ENCODE results near the gene PBX3. TPM values are rescaled to one million over a fixed set of nuclear protein-coding genes. Genes with fewer than 3 reads are reported as not detected.

The PBX3 gene
- total and polyA plus RNA-seq, 2 of the 13 experiments (the other 11 are each of a cell fraction or from before 2014, with no cell fraction given), result 6.0 to 11.2 TPM

GRCh38 chr9:125705893-125706292, 41.3 kb upstream of the PBX3 start:
- Histone ChIP-seq H3K36me3 (replicated peaks in 1 of 2; ENCODE audit: control insufficient read depth in 1 of 2, insufficient read depth in 2 of 2, low read length in 2 of 2) (no peaks in the 10 kb centered on the region; a peak in 1 of 5 replicates), H3K27ac (ENCODE audit: extremely low read length, insufficient read depth, low read length) (peak overlapping the region; percentile 64), H3K79me2 (ENCODE audit: insufficient read depth, low read length) (peaks cover 40% of the 10 kb centered on the region), H2AFZ (ENCODE audit: low read length) (no peak overlapping the region), H3K9me3 (ENCODE audit: low read length) (no peaks in the 10 kb centered on the region), H3K27me3 (ENCODE audit: control insufficient read depth in 1 of 2, insufficient read depth in 2 of 2, low read length in 2 of 2) (no peaks in the 10 kb centered on the region), H3K4me2 (ENCODE audit: low read depth, low read length) (peak overlapping the region; percentile 94), H3K4me3 (replicated peaks in 1 of 3; ENCODE audit: insufficient read depth in 1 of 3, low read depth in 2 of 3, low read length in 3 of 3) (peak overlapping the region; percentile 89 to 97 (median 90); a peak in 5 of 6 replicates), H3K4me1 (ENCODE audit: insufficient read depth, low read length) (peaks cover 37% of the 10 kb centered on the region), H3K9ac (ENCODE audit: insufficient read depth, low read depth, low read length) (peak overlapping the region; percentile 94), H4K20me1 (ENCODE audit: insufficient read depth, low read length) (no peaks in the 10 kb centered on the region)
- intact Hi-C loops (cut with micrococcal nuclease; ENCODE audit: unreplicated experiment), result loop anchor here (5.0 to 10.0 kb wide), 2 partner anchors 41 to 51 kb away; partner anchors contain the start of gene PBX3
- peak; percentile 51; the same call in 1 of the 2 replicates for TF ChIP-seq CEBPB (IDR thresholded peaks at IDR 0.05; ENCODE audit: borderline replicate concordance, low read depth, low read length)
- no peak for TF ChIP-seq RELA (CRISPR knock-in tag; IDR thresholded peaks at IDR 0.05)
- BruUV-seq (replicated peaks), result no TSS peak
- in situ Hi-C loops (cut with HindIII; ENCODE audit: extremely low pct_ligation_motif_present, low pct_unique_long_range_greater_than_20kb), result no loop called here
- ChIA-PET POLR2A (interaction anchor here (1.5 to 2.0 kb wide), 2 partner anchors 24 to 26 kb away, joined by 4 to 15 read pairs; no protein-coding TSS in a partner anchor), CTCF (ENCODE audit: low intra/inter-chr PET ratio, low total read pairs) (no interaction called here)
- no peak for DNase-seq (ENCODE audit: low spot score)
- no peak for FAIRE-seq
- WGBS (ENCODE audit: low lambda C conversion rate), result 57% methylated on average over 4 of the region's 4 CpGs
- no peak for ATAC-seq

GRCh38 chr9:125706651-125707471, 40.3 kb upstream of the PBX3 start, which contains the start of gene MAPKAP1:
MAPKAP1 (minus strand) TSS chr9:125707208; CDS start chr9:125672574, 34,634 bp downstream.
- in situ Hi-C loops (cut with HindIII; ENCODE audit: extremely low pct_ligation_motif_present, low pct_unique_long_range_greater_than_20kb) (no loop called here), intact Hi-C loops (cut with micrococcal nuclease; ENCODE audit: unreplicated experiment) (loop anchor here (5.0 to 10.0 kb wide), 2 partner anchors 40 to 52 kb away; partner anchors contain the start of gene PBX3)
- Histone ChIP-seq H3K4me3 (replicated peaks in 1 of 3; ENCODE audit: insufficient read depth in 1 of 3, low read depth in 2 of 3, low read length in 3 of 3) (peak within 1 kb of the TSS; percentile 89 to 97 (median 90)), H3K27ac (ENCODE audit: extremely low read length, insufficient read depth, low read length) (peak within 1 kb of the TSS; percentile 64), H3K36me3 (replicated peaks in 1 of 2; ENCODE audit: control insufficient read depth in 1 of 2, insufficient read depth in 2 of 2, low read length in 2 of 2) (no peaks in the 10 kb centered on the region; a peak in 1 of 5 replicates), H3K9me3 (ENCODE audit: low read length) (no peaks in the 10 kb centered on the region), H3K79me2 (ENCODE audit: insufficient read depth, low read length) (peaks cover 36% of the 10 kb centered on the region), H3K9ac (ENCODE audit: insufficient read depth, low read depth, low read length) (peak within 1 kb of the TSS; percentile 94), H3K4me2 (ENCODE audit: low read depth, low read length) (peak within 1 kb of the TSS; percentile 99), H3K4me1 (ENCODE audit: insufficient read depth, low read length) (peaks cover 37% of the 10 kb centered on the region), H4K20me1 (ENCODE audit: insufficient read depth, low read length) (no peaks in the 10 kb centered on the region), H2AFZ (ENCODE audit: low read length) (peak within 1 kb of the TSS; percentile 99), H3K27me3 (ENCODE audit: control insufficient read depth in 1 of 2, insufficient read depth in 2 of 2, low read length in 2 of 2) (no peaks in the 10 kb centered on the region)
- peak; percentile 100 for ATAC-seq
- WGBS (ENCODE audit: low lambda C conversion rate), result 0% methylated on average over 15 of the region's 63 CpGs
- BruUV-seq (replicated peaks), result no TSS peak
- peak; percentile 64 for FAIRE-seq
- ChIA-PET POLR2A (interaction anchor here (0.6 to 2.0 kb wide), 15 partner anchors 9 to 445 kb away, joined by 3 to 16 read pairs (median 4); no protein-coding TSS in a partner anchor), CTCF (ENCODE audit: low intra/inter-chr PET ratio, low total read pairs) (no interaction called here)
- DNase-seq (ENCODE audit: low spot score), result peak; percentile 91
- TF ChIP-seq PHF20 (CRISPR knock-in tag; IDR thresholded peaks at IDR 0.05), result peak; percentile 94
- no peak for TF ChIP-seq PLSCR1 (CRISPR knock-in tag; IDR thresholded peaks at IDR 0.05; ENCODE audit: borderline replicate concordance)
- TF ChIP-seq GZF1 (CRISPR knock-in tag; IDR thresholded peaks at IDR 0.05), result no peak
- no peak for TF ChIP-seq ZNF724P (CRISPR knock-in tag; IDR thresholded peaks at IDR 0.05; ENCODE audit: borderline replicate concordance)
- 0 out of 2 replicates have a peak, but pooled peaks have one; percentile 37 for TF ChIP-seq ZNF503 (CRISPR knock-in tag; IDR thresholded peaks at IDR 0.05)
- TF ChIP-seq AKNA (CRISPR knock-in tag; IDR thresholded peaks at IDR 0.05; ENCODE audit: borderline replicate concordance), result no peak

All from HepG2 (cell line).